Subcutaneous abdominal adipose tissue (tissue), 5 donors: ENCODE results near the gene P2RX5.
"Not testable (repeated sequence)": the region's sequence is repeated elsewhere in the genome, so short reads cannot be mapped to it uniquely, and the experiment has no call there.

Experiments
- H3K27ac ChIP-seq: one replicate; pipeline ENCODE4 v1.7.0; 2013; ENCODE audit warnings: low read depth, mild to moderate bottlenecking, inconsistent platforms, low read length, moderate library complexity
- H3K27me3 ChIP-seq, 5 donors: one replicate each; pipeline ENCODE4 v1.7.0; 2013; ENCODE audit warnings: low read length in 5 of 5, inconsistent platforms in 1 of 5; ENCODE audit not compliant: control insufficient read depth in 5 of 5, insufficient read depth in 4 of 5
- H3K36me3 ChIP-seq, 5 donors: one replicate each; pipeline ENCODE4 v1.7.0; 2013; ENCODE audit warnings: low read length in 5 of 5; ENCODE audit not compliant: control insufficient read depth in 5 of 5, insufficient read depth in 5 of 5
- H3K4me1 ChIP-seq, 5 donors: one replicate each; pipeline ENCODE4 v1.7.0; 2013; ENCODE audit warnings: low read length in 5 of 5, mild to moderate bottlenecking in 3 of 5, moderate library complexity in 1 of 5; ENCODE audit not compliant: control insufficient read depth in 5 of 5, insufficient read depth in 5 of 5
- H3K4me3 ChIP-seq, 5 donors: one replicate each; pipeline ENCODE4 v1.7.0; 2013; ENCODE audit warnings: low read length in 5 of 5, low read depth in 1 of 5
- H3K9ac ChIP-seq, 5 donors: one replicate each; pipeline ENCODE4 v1.7.0; 2013; ENCODE audit warnings: low read length in 5 of 5, mild to moderate bottlenecking in 4 of 5, moderate library complexity in 3 of 5
- H3K9me3 ChIP-seq, 5 donors: one replicate each; pipeline ENCODE4 v1.7.0; 2013; ENCODE audit warnings: low read length in 5 of 5; ENCODE audit not compliant: control insufficient read depth in 5 of 5
- donor health status: healthy.
- donor health status: healthy.
- donor health status: healthy.
- donor health status: healthy.
- donor health status: healthy.

The P2RX5 gene

DNA sequence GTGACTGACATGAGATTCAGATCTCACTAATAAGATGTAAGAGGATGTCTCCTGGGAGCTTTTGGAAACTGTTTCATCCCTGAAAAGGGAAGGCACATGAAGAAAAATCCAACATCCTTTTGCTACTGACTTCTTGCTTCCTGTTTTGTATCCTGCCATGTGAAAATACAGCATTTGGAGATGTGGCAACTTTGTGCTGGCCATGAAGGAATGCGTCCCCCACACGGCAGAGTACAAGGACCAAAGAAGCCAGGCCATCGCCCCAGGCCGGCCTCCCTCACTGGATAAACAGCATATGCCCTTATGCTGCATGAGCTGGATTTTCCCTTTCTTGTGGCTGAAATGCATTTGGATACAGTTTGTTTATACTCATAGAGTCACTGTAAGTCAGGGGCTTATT, 22.2 kb upstream of the P2RX5 start:
- Histone ChIP-seq H3K9ac (no peak overlapping the region), H3K27me3 (no peaks in the 10 kb centered on the region), H3K36me3 (peaks cover 16 to 50% (median 46%) of the 10 kb centered on the region in 5 donors), H3K4me3 (no peak overlapping the region), H3K27ac (no peak overlapping the region), H3K4me1 (peaks cover 7 to 28% (median 24%) of the 10 kb centered on the region in 5 donors), H3K9me3 (no peaks in the 10 kb centered on the region)

DNA sequence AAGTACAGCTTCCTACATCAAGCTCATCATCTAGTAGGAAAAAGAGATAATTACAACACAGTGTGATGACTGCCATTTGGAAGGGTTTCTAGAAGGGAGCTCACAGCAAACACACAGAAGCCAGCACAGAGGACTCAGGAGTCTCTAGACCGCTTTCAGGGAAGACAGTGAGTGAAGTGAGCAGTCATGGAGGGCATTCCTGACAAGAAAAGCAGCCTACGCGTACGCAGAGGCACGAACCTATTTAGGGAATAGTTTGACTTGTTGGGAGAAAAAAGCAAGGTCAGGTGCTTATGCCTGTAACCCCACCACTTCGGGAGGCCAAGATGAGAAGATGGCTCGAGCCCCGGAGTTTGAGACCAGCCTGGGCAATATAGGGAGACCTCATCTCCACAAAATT, 19.3 kb upstream of the P2RX5 start:
- Histone ChIP-seq H3K4me1 (peaks cover 3 to 14% (median 13%) of the 10 kb centered on the region in 5 donors), H3K36me3 (peaks cover 16 to 64% (median 56%) of the 10 kb centered on the region in 5 donors)

DNA sequence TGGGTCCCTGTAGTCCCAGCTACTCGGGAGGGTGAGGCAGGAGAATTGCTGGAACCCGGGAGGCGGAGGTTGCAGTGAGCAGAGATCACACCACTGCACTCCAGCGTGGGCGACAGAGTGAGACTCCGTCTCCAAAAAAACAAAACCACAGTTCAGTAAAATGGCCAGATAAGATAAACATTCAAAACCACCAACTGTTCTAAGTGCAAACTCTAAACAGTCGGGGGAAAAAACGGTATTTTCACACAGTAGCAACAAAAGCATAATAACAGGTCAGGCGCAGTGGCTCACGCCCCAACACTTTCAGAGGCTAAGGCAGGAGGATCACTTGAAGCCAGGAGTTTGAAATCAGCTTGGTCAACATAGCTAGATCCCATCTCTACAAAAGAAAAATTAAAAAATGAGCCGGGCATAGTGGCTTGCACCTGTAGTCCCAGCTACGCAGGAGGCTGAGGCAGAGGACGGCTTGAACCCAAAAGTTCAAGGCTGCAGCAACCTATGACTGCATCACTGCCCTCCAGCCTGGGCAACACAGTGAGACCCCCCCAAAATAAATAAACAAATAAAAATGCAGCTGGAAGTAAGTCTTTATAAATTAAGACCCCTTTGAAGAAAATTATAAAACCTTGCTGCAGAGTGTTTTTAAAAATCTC, 17.0 kb upstream of the P2RX5 start:
- peaks cover 0 to 6% (median 0%) of the 10 kb centered on the region in 5 donors for H3K4me1 ChIP-seq
- no peak overlapping the region for H3K4me3 ChIP-seq
- no peak overlapping the region for H3K9ac ChIP-seq
- no peaks in the 10 kb centered on the region for H3K27me3 ChIP-seq
- H3K27ac ChIP-seq: no peak overlapping the region
- H3K36me3 ChIP-seq: peaks cover 16 to 52% (median 44%) of the 10 kb centered on the region in 5 donors
- H3K9me3 ChIP-seq: no peaks in the 10 kb centered on the region

More for the DNA sequence above, 19.3 kb upstream of the P2RX5 start:
- H3K9ac ChIP-seq: no peak overlapping the region
- H3K4me3 ChIP-seq: no peak overlapping the region
- no peaks in the 10 kb centered on the region for H3K27me3 ChIP-seq
- no peaks in the 10 kb centered on the region for H3K9me3 ChIP-seq
- H3K27ac ChIP-seq: no peak overlapping the region

GRCh38 chr17:3710951-3711383, 15.0 kb upstream of the P2RX5 start:
- no peaks in the 10 kb centered on the region for H3K9me3 ChIP-seq
- H3K27me3 ChIP-seq: no peaks in the 10 kb centered on the region
- H3K4me3 ChIP-seq: no peak overlapping the region
- H3K9ac ChIP-seq: no peak overlapping the region
- H3K4me1 ChIP-seq: peaks cover 0 to 6% (median 0%) of the 10 kb centered on the region in 5 donors
- H3K36me3 ChIP-seq: peaks cover 11 to 32% (median 25%) of the 10 kb centered on the region in 5 donors
- H3K27ac ChIP-seq: no peak overlapping the region

GRCh38 chr17:3708366-3708765, 12.4 kb upstream of the P2RX5 start:
- Histone ChIP-seq H3K9ac (no peak overlapping the region), H3K27me3 (no peaks in the 10 kb centered on the region)

DNA sequence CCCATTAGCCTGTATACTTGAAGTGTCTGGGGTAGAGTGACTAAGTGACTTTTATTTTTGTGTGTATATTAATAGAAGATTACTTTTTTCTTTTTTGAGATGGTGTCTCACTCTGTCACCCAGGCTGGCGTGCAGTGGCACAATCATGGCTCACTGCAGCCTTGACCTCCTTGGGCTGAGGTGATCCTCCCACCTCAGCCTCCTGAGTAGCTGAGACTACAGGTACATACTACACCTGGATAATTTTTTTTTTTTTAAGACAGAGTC, 9.7 kb upstream of the P2RX5 start:
- not testable (repeated sequence) for H3K27me3 ChIP-seq, H3K4me1 ChIP-seq, H3K9ac ChIP-seq, H3K27ac ChIP-seq, H3K9me3 ChIP-seq, H3K4me3 ChIP-seq, H3K36me3 ChIP-seq

More at GRCh38 chr17:3708366-3708765, 12.4 kb upstream of the P2RX5 start:
- Histone ChIP-seq H3K36me3 (peaks cover 0 to 15% (median 11%) of the 10 kb centered on the region in 5 donors), H3K27ac (no peak overlapping the region), H3K4me1 (peaks cover 0 to 6% (median 0%) of the 10 kb centered on the region in 5 donors), H3K9me3 (no peaks in the 10 kb centered on the region), H3K4me3 (no peak overlapping the region)

GRCh38 chr17:3704931-3705717, 9.2 kb upstream of the P2RX5 start:
- no peak overlapping the region for H3K4me3 ChIP-seq

DNA sequence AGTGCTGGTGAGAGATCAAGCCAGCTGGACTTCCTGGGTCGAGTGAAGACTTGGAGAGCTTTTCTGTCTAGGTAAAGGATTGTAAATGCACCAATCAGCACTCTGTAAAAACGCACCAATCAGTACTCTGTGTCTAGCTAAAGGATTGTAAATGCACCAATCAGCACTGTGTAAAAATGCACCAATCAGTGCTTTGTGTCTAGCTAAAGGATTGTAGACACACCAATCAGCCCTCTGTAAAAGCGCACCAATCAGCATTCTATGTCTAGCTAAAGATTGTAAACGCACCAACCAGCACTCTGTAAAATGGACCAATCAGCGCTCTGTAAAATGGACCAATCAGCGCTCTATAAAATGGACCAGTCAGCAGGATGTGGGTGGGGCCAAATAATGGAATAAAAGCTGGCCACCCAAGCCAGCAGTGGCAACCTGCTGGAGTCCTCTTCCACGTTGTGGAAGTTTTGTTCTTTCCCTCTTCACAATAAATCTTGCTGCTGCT, 6.1 kb upstream of the P2RX5 start:
- not testable (repeated sequence) for H3K4me3 ChIP-seq, H3K27me3 ChIP-seq, H3K36me3 ChIP-seq, H3K27ac ChIP-seq, H3K4me1 ChIP-seq, H3K9ac ChIP-seq
- peaks cover 0 to 11% (median 9%) of the 10 kb centered on the region in 5 donors for H3K9me3 ChIP-seq

More at GRCh38 chr17:3704931-3705717, 9.2 kb upstream of the P2RX5 start:
- Histone ChIP-seq H3K27ac (no peak overlapping the region), H3K4me1 (no peaks in the 10 kb centered on the region), H3K9ac (no peak overlapping the region), H3K27me3 (no peaks in the 10 kb centered on the region), H3K36me3 (no peaks in the 10 kb centered on the region), H3K9me3 (no peaks in the 10 kb centered on the region)

- H3K9me3 ChIP-seq: peaks cover 0 to 11% (median 9%) of the 10 kb centered on the region in 5 donors
Measured at GRCh38 chr17:3699951-3700350, 4.0 kb upstream of the P2RX5 start.

DNA sequence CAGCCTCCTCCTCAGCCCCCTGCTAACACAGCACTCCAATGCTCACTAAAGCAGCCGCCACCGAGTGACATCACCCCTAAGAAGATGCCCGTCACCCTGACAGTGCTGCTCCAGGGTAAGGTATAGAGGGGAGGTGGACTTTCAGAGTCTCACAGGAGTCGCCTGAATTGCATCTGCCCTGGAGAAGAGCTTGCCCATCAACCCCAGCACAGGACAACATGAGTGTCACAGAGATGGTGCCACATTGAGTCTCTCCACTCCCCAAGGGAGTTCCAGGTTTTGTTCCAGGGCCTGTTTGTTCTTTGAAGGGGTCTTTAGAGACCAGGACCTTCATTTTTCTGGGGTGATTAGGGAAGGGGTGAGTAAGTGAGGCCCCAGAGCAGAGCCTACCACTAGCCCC, 2.2 kb upstream of the P2RX5 start:
- H3K4me1 ChIP-seq: peaks cover 0 to 19% (median 13%) of the 10 kb centered on the region in 5 donors
- peaks cover 0 to 11% (median 9%) of the 10 kb centered on the region in 5 donors for H3K9me3 ChIP-seq
- peaks cover 17 to 26% (median 21%) of the 10 kb centered on the region in 5 donors for H3K27me3 ChIP-seq
- no peak overlapping the region for H3K4me3 ChIP-seq
- no peak overlapping the region for H3K27ac ChIP-seq
- no peak overlapping the region for H3K9ac ChIP-seq
- H3K36me3 ChIP-seq: no peaks in the 10 kb centered on the region

More at GRCh38 chr17:3699951-3700350, 4.0 kb upstream of the P2RX5 start:
- Histone ChIP-seq H3K27ac (no peak overlapping the region), H3K4me1 (peaks cover 0 to 19% (median 13%) of the 10 kb centered on the region in 5 donors), H3K36me3 (no peaks in the 10 kb centered on the region), H3K9ac (no peak overlapping the region), H3K4me3 (no peak overlapping the region), H3K27me3 (peaks cover 11 to 20% (median 14%) of the 10 kb centered on the region in 5 donors)
